ENCODE results near the gene B9D1. TPM values are rescaled to one million over a fixed set of nuclear protein-coding genes. Genes with fewer than 3 reads are reported as not detected.
"Not testable (repeated sequence)": the region's sequence is repeated elsewhere in the genome, so short reads cannot be mapped to it uniquely, and the experiment has no call there.

Gene B9D1
- total RNA-seq, 1 donor from 2014 or later, result 15.9 TPM

DNA sequence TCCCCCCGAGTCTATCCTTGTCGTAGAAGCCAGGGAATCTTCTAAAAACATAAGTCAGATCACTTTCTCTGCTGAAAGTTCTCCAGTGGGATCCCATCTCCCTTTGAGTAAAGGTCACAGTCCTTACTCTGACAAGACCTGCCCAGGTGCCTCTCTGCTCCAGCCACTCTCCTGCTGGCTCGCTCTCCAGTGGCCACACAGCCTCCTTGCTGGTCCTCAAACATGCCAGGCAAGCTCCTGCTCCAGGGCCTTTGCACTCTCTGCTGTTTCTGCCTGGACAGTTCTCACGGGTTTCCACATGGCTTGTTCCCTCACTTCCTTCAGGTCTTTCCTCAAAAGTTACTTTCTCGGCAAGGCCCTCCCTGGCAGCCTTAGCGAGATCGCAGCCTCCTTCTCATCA lies 3.4 kb downstream of the B9D1 start:
- no peak for DNase-seq (ENCODE audit: low spot score)

DNA sequence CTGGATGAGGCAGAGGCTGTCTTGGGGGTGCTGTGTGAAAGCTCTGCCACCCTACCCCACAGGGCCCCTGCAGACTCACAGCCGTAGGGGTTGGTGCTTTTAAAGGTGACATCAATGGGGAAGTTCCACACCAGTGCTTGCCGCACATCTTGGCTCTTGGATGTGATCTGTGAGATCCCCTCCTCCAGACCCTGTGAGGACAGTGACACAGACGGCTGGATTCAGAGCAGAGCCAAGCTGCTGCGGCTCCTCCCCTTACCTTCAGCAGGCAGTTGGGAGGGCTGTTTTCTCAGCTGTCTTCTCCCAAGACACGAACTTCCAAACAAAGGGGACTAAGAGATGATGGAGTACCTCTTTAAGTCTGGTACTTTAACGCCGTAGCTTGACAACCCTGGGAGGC lies 4.8 kb downstream of the B9D1 start:
- no peak for DNase-seq (ENCODE audit: low spot score)

DNA sequence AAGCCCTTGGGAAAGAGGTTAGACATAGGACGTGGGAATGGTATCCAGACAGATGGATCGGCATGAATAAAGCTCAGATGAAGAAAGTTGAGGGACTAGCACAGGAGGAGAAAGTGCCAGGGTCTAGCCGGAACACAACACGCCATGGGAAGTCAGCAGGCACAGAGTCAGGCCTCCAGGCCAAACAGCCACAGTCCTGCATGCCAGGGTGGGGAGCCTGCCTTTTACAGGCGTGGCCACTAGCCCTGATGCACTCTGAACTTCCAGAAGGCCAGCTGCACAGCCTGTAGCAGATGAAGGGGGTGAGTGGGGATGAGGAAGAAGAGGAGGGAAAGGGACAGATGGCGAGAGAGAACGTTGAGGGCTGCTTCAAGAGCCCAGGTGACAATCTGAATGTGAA lies 5.2 kb downstream of the B9D1 start:
- no peak for DNase-seq (ENCODE audit: low spot score)

DNA sequence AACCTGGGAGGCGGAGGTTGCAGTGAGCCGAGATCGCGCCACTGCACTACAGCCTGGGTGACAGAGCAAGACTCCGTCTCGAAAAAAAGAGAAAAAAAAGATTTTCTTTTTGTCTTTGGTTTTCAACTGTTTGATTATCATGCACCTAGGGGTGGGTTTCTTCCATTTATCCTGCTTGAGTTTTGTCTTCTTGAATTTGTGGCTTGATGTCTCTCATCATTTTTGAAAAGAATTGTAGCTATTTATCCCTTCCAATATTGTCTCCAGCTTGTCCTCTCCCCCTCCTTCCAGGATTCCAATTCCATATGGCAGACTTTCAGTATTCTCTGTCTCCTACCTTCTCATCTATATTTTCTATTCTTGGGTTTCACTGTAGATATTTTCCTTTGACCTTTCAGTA lies 7.8 kb downstream of the B9D1 start:
- no peak for DNase-seq (ENCODE audit: low spot score)

DNA sequence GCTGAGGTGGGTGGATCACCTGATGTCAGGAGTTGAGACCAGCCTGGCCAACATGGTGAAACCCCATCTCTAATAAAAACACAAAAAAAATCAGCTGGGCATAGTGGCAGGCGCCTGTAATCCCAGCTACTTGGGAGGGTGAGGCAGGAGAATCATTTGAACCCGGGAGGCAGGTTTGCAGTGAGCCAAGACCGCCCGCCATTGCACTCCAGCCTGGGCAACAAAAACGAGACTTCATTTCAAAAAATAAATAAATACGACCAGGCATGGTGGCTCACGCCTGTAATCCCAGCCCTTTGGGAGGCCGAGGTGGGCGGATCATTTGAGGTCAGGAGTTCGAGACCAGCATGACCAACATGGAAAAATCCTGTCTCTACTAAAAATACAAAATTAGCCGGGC lies 9.1 kb downstream of the B9D1 start:
- DNase-seq (ENCODE audit: low spot score), result not testable (repeated sequence)

DNA sequence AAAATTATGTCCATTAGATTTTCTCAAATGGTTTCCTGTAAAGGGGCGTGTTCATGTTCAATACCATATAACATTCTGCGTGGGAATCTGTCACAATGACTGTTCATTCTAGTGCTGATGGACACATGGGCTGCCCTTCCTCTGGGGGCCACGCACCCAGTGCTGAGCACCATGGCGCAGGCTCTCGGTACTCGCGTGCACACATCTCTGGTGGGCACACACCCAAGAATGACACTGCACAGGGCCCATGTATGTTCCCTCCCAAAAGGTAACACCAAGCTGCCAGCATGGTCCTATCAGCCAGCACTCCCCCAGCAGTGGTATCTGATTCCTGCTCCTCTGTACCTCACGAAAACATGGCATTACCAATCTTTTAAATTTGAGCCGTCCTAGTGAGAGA lies 13.7 kb downstream of the B9D1 start:
- no peak for DNase-seq (ENCODE audit: low spot score)

DNA sequence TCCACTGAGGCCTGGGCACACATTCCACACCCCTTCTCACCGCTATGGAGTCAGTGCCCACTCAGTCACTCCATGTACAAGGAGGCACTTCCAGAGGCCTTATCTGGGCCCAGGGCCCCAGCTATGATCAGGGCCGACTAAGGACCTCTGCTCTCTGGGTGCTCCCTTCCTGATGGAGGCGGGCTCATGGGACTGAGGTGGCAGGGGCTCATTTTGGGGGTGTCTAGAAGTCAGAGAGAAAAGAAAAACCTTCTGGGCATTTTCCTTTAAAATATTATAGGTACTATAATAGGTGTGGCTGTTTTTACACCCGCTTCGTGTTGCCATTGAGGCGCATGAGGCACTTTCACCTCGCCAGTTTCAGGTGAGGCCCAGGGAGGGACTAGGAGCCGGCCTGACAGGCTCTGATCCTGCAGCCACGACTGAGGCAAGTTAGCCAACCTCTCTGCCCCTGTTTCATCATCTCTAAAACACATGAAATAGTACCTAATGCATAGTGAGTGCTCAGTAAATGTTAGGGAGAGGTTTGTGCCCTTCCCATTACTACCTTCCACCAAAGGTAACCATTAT lies 14.4 kb downstream of the B9D1 start:
- no peak for DNase-seq (ENCODE audit: low spot score)

DNA sequence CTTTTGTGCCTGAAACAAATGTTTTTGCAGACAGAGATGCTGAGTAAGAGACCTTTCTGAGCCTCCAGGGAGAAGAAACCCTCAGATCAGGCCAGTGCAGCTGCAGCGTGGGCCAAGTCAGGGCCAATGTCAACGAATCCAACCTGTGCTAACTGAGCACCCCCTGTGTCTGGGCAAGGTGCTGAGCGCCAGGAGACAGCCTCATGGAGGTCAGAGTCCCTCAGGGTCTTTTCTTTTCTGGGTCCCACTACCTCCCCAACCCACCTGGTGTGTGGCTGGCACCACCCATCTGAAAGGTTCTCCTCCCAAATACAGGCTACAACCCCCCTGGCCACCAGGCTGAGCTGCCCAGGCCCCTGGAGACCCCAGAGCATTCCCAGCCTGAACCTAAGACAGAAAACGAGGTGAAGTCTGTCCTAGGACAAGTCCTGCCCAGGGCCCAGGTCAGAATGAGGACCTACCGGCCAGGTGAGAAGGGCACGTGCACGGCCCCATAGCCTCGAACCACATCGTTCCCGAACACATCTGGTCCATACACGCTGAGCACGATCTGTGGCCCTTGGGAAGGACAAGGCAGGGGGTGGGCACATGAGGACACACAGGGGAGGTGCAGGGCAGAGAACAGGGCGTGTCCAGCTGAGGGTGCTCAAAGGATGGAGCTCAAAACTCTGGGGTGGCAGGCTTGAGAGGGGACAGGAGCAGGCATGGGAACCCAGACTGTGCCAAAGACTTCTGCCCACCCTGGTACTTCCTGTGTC lies 15.0 kb downstream of the B9D1 start:
- no peak for DNase-seq (ENCODE audit: low spot score)

DNA sequence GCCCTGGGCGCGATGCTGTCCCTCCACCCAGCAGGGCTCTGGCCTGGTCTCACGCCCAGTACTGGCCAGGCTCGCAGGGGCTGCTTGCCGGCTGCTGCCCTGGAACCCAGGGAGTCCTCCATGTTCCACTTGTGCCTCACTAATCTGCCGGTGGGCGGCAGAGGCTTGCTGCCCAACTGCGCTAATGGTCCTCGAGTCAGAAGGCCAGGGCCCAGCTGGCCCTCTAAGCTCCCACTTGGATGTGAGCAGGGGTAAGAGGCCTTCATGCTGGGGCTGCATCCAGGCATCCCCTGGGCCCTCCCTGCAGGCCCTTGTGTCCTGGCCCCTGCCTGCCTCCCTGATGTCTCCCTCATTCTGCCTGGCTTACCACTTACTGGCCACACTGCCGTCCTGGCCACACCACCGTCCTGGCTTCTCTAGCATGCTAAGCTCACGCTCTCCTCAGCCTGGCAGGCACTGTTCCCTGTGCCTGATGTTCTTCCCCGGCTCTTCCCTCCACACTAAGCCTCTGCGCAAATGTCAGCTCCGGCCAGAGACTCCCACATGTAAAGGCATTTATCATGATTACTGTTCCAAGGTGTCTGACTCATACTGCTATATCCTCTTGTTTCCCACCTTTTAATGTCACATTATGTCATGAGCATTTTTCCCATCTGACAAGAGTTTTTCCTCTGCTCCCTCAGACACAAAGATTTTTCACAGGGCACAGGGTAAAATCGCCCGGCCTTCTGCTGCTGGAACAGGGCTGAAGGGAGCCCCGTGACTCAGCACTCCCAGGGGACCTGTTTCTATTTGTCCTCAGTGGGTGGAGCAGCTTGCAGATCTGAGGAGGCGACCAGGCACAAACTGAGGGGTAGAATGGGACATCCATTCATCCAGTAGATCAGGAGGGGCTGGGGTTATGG lies 15.9 kb downstream of the B9D1 start:
- peak; percentile 69 for DNase-seq (ENCODE audit: low spot score)

DNA sequence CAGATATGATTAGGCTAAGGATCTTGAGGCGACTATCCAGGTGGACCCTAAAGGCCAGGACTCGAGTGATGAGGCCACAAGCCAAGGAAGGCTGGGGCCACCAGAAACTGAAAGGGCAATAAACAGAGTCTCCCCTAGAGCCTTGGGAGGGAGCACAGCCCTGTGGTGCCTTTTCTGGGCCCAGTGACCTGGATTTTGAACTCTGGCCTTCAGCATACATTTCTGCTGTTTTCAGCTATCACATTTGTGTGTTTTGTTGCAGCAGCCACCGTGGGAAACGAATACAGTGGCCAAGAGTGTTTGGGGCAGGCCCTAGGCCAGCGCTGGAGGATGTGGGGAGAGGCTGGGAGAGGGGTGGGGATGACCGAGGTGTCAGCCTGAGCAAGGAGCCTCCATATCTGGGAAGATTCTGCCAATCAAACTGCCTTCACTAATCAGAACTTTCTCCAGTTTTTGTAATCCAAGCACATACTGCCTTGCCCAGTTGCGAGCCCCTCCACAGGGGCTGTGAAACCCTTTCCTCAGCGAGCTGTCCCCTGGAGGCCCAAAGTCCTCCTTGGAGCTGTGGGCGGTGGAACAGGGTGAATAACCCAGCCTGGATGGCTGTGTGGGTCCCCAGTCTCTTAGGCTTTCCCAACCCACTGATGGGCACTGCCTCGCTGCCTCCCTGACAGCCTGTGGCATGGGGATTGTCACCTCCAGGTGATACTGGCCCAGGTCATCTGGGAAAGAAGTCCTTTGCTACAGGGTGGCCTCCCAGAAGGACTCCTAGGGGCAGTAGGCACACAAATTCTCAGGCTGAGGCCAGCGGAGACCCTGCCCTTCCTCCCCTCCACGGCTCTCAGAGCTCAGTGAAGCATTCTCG lies 16.8 kb downstream of the B9D1 start:
- no peak for DNase-seq (ENCODE audit: low spot score)

DNA sequence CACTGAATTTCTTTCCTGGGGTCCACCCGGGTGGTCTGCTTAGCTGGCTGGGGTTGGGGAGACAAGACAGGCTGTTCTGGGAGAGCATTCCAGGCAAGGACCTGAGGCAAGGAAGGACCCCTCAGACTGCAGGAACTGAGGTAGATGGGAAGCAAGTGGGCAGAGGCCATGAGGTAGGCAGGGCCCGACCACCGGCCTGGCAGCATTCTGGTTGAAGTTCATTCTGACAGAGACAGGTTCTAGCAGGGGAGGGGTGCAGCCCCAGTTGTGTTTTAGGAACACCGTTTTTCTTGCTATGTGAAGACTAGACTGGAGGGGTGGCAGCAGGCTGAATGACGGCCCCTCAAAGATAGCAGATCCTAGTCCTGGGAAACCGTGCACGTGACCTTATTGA lies 17.5 kb downstream of the B9D1 start:
- DNase-seq (ENCODE audit: low spot score), result no peak

DNA sequence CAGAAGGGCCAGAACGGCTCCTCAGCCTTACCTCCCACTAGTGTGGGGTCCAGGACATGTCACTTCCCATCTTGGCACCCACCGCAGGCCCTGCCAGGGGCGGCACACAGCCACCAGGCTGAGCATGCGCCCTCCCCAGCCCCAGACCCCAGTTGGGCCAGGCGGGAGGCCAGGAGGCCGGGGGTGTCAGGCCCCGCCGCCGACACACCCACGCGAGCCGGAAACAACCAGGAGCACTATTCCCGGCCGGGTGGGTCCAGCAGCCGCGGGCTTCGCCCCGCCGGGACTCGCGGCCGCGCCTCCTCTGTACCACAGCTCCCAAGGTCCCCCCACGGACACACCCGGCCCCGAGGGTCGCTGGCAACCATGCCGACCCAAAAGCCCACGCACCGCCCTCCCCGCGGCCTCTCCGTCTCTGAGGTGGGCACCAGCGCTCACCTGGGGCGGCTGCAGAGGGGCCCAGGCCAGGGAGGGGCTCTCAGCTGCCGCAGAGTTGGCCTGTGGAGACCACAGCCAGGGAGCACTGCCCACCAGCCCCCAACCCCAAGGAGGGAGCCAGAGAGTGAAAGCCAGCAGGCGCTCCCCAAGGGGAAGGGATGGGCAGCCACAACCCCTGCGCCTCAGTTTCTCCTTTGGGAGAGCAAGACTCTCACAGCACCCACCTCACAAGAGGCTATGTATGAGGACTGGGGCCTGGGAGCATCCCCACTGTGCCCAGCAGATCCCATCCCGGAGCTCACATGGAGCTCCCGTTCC lies 18.0 kb downstream of the B9D1 start:
- DNase-seq (ENCODE audit: low spot score), result no peak

DNA sequence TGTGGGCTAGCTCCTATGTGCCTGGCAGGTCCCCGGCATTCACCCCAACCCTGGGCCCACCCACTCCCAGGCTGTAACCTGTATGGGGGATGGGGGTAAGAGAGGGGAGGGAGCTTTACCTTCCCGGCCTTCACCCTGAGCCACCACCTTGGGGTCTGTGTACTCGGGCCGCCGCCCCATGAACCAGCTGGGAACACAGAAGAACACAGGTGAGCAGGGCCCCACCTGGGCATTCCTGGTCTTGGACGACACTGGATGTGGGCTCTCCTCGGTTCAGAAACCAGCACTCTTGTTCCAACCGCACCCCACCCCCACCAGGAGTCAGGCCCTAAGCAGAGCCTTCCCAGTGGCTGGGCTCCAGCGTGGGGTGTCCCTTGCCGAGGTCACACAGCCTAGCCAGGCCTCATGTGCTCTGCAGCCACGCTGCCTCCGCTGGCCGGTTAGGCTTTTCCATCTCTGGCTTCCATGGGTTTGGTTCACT lies 18.8 kb downstream of the B9D1 start:
- no peak for DNase-seq (ENCODE audit: low spot score)

DNA sequence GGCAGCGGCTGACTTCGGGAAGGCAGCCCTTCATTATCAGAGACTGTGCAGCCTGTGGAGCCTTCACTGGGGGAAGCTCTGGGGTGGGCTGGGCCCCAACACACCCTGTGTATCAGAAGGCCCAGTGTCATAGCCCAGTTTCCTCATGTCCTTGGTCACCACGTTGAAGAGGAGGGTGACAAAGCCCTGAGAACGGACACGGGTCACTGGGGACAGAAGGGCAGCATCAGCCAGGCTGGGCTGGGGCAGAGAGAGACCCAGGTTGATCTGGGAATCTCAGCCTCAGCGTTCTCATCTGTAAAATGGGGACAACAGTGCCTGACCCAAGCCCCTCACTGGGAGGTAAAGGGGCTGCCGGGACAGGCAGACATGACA lies 19.3 kb downstream of the B9D1 start:
- DNase-seq (ENCODE audit: low spot score), result no peak

DNA sequence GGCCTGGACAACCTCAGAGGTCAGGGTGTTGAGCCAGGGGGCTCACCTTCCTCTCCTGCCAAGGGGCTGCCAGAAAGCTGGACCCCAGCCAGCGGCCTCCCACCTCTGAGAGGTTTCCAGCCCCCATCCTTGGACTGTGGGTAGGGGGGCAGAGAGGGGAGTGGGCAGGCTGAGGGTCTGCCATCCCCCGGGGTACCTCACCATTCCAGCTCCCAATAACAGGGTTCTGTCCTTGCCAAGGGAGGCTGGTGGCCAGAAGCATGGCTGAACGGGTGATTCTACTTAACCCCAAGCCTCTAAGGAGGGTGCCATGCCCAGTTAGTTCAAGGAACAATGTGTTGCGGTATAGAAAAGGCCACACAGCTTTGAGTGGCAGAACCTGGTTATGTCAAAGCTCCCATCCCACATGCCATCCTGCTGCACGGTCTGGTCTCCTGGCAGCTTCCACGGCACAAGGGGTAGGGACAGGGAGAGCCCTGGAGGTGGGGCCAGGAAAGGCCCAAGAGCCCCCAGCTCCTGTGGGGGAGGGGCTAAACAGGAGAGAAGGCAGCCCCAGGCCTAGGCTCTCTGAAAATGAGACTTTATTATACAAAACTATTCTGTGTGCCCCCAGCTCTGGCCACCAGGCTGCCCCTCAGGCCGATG lies 19.8 kb downstream of the B9D1 start:
- no peak for DNase-seq (ENCODE audit: low spot score)

DNA sequence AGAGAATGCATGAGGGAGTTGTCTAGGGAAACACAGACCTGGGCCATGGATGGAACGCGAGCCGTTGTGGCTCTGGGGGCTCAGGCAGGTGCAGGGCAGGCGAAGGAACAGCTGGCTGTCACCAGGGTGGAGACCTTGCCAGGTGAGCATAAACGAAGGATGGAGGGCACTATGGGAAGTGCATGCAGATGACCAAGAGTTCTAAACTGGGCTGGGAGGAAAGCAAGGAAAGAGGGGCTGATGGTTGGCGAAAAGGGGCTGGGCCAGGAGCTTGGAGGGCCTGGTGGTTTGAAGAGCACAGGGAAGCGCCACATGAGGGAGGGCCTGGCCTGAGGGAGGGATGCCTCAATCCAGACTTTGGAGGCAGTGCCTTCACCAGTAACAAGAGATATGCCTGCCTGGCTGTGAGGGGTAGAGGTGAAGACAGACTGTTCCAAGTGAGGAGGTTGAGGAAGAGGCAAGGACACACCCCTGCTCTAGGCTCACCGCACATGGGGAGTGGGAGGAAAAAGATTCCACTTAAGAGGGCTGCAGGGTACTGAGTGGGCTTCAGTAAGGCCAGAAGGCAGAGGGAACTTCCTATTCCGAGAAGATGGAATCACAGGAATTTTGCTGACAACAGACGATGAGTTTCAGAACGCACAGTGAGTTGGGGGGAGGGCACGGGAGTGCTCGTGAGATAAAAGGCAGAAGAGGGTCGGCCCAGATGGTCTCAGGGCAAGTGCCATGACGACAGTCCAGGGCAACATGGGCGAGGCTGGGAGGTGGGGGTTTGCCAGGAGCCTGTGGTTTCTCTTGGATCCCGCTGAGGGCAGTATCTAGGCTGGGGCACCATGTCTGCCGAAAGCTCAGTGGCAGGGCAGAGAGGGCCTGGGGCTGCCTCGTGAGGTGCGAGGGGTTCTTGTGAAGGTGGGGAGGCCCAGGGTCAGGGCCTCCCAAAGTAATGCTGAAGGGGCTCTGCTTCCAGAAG lies 20.6 kb downstream of the B9D1 start:
- peak; percentile 69 for DNase-seq (ENCODE audit: low spot score)

DNA sequence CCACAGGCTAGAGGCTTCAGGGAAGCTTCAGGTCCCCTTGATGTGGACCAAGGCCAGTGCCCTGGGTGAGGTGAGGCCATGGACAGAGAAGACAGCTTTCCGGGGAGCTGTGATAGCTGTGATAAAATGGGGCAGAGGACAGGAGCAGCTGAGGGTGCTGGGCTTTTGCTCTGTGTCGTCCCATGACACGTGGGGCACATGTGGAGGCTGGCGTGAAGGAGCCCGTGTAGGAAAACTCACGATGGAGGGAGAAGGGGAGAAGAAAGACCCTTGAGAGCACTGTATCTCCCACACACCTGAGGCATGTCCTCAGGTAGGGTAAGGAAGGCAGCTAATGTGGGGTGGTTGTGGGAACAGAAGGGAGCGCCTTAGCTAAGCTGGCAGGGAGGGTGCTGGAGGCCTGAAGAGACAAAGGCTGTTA lies 21.3 kb downstream of the B9D1 start:
- DNase-seq (ENCODE audit: low spot score), result no peak

DNA sequence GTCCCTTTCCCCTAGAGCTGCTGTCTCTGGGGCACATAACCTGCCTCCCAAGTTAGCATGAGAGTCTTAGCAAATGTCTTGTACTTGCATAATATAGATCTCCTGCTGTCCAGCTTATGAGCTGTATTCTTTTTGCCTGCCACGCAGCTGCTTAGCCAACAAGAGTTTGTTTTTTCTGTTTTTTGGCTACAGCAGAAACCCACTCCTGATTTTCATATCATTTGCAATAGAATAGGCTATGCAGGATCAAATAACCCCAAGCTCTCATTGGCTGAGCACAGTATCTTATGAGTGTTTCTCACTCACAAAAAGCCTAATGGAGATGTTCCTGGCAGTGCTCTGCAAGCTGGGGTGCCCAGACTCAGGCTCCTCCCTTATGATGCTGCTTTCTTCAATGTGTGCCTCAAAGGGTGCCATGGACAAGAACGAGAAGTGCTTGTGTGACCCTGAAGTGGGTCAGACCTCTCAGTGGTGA lies 23.1 kb downstream of the B9D1 start:
- no peak for DNase-seq (ENCODE audit: low spot score)
